Cerebellar nuclear complex (tissue), 1 donor: Measurements from ENCODE around the gene CCBE1.
"Not testable (repeated sequence)": the region's sequence is repeated elsewhere in the genome, so short reads cannot be mapped to it uniquely, and the experiment has no call there.

ENCODE experiments used
- DNase-seq, 2 experiments: peaks; one replicate each; lab custom pipeline; 2025; lab: John Stamatoyannopoulos, UW

The CCBE1 gene

GRCh38 chr18:59681521-59682004 is 15.7 kb downstream of the CCBE1 start:
- DNase-seq, result no peak

GRCh38 chr18:59681051-59681450 is 16.2 kb downstream of the CCBE1 start:
- DNase-seq, result no peak

DNA sequence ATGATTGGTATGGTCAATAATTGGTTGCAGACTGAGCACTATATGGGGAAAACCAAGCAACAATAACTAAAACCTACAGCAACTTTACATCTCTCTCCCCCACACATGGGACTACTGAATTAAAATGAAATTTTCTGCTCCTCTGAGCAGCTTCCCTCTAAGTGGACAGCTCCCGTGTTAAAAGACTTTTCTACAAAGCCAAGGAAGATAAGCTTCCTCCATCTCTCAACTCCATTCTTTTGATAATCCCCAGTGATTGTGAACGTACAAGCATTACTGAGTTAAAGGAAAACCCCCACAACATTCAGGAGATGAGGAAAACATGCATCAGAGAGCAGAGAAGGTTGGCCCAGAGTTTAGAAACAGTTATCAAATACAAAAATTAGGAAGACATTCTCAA is 21.9 kb downstream of the CCBE1 start:
- DNase-seq, result no peak

- DNase-seq, result no peak
Observed at GRCh38 chr18:59674903-59675270, 22.3 kb downstream of the CCBE1 start.

DNA sequence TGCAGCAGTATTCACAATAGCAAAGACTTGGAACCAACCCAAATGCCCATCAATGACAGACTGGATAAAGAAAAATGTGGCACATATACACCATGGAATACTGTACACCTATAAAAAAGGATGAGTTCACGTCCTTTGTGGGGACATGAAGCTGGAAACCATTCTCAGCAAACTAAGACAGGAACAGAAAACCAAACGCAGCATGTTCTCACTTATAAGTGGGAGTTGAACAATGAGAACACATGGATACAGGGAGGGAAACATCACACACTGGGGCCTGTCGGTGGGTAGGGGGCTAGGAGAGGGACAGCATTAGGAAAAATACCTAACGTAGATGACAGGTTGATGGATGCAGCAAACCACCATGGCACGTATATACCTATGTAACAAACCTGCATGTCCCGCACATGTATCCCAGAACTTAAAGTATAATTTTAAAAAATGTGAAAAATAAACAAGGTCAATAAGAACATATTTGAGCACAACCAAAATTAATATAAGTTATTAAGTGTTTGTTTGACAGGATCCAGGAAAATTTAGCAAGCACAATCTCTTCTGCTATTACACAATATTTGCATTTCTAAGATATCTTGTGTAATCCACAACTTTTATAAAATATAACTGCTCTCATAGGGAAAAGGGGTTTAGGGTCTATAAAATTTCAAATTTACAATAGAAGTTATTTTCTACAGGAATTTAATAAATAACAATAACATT is 22.9 kb downstream of the CCBE1 start:
- DNase-seq, result no peak

- DNase-seq, result no peak
Observed at GRCh38 chr18:59672235-59672711, 24.9 kb downstream of the CCBE1 start.

DNA sequence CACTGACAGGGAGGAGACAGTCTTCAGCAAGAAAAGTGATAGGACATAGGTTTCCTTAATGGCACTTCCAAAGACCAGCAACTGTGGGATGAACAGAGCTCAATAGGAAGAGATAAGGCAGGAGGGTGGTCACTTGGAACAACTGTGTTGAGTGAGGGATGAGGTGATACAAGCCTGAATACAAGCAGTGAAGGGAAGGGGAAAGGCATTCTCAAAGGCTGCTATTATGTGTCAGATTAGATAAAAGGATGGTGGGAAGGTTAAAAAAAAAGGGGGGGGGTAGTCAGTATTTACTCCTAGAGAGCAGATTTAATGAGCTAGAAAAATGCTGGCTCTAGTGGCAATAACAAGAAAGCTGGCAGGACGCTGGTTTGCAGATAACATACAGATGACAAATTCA is 25.7 kb downstream of the CCBE1 start:
- DNase-seq, result no peak

DNA sequence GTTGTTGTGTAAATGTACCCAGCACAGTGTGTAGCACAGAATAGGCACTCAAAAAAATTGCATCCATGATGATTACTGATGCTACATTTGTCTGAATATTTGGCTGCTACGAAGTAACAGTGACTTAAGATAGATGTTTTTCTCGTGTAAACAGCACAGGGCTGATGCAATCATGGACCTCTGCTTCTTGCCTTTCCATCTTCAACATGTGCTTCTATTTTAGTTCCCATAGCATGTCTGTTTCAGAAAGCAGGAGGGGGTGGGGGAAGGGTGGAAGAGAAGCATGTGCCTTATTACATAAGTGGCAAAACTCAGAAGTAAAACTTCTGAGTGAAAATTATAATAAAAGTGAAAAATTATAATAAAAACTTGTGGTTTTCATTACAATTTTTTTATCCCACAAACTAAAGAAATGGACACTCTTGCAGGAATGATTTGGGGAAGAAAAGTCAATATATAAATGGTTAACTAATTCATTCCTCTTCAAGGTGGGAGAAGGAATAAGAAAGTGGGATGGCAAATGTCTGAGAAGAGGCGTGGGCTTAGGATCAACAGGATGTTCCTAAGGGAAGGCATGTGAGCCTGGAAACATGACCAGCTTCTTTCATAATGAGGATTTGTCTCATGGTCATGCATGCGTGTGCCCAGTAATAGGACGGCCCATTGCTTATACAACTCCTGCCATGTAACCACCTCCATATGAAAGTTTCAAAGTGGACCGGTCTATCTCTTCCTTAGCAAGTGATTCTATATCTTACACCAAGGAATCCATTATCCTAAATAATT is 27.2 kb downstream of the CCBE1 start:
- no peak for DNase-seq

GRCh38 chr18:59667488-59667887 is 29.7 kb downstream of the CCBE1 start:
- DNase-seq, result no peak

DNA sequence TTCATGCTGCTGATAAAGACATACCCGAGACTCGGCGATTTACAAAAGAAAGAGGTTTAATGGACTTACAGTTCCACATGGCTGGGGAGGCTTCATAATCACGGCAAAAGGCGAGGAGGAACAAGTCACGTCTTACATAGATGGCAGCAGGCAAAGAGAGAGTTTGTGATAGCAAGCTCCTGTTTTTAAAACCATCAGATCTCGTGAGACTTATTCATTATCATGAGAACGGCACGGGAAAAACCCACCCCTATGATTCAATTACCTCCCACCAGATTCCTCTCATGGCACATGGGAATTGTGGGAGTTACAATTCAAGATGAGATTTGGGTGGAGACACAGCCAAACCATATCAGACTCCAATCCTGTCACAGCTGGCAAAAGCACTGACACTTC is 31.2 kb downstream of the CCBE1 start:
- DNase-seq, result not testable (repeated sequence)

DNA sequence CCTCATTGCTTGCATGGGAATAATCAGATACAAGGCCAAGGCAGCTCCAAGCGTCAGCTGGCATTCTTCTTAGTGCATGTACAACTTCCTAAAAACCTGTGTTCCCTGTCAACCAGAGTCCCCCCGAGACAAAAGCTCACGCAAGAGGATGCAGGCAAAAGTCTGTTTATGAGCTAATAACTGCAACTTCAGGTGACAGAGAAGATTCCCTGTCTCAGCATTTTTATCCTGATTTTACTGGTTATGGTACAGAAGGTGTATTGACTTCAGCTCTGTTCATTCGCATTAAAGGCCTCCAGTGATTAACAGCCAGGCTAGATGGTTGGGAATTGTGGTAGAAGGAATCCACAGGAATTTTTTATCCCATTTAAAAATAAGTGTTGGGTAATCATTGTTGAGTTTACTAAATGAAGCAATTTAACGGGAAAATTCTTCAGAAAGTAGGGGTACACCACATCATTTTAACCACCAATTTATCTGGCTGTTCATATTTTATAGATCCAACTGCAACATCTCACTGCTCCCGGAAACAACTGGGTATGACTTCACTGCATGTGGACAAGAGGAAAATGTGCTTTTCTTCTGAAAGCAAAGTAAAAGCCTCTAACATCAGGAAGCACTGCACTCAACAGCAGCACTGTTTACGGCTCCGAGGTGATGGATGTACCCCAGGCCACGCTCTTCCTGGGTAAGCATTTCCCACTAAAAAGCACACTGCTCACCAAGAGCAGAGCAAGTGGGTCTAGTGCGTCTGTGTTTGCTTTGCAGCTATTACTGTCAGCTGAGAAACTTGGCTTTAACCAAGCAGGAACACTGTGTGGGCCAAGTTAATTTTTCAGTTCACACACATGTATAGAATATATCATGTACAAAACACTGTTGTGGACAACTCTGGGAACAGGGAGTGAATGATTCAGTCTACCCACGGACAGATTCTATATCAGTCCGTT is 31.9 kb downstream of the CCBE1 start:
- DNase-seq, result no peak

GRCh38 chr18:59664329-59664728 is 32.9 kb downstream of the CCBE1 start:
- no peak for DNase-seq

GRCh38 chr18:59663096-59663495 is 34.1 kb downstream of the CCBE1 start:
- DNase-seq, result no peak

DNA sequence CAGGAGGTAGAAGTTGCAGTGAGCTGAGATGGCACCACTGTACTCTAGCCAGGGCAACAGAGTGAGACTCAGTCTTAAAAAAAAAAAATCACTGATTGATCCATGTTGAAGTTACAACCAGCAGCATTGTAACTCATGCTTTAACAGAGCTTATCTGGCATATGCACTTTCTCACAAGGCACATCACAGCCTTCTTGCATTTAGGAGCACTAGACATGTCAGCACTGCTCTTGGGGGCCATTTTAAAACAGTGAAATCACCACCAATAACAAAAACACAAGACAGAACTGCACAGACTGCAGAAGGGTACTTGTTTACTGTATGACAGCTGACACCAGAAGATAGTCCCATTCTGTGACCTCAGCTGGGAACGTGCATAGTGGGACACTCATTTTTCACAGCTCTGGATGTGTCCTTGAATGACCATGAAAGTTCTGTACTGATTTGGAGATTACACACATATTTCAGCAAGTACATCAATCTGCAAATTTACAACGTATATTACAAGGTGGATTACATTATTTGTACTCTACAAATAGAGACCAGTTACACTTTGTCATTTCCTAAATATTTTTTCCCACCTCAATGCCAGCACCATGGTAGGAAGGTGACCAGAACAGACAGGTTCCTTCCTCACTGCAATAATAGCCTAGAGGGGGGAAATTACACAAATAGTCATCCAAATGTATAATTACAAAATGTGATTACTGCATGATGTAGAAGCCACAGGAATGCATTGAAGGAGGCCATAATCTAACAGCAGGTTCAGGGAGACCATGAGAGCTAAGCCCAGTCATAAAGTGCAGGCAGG is 35.1 kb downstream of the CCBE1 start:
- no peak for DNase-seq

GRCh38 chr18:59660786-59661743 is 36.2 kb downstream of the CCBE1 start:
- DNase-seq, result no peak

DNA sequence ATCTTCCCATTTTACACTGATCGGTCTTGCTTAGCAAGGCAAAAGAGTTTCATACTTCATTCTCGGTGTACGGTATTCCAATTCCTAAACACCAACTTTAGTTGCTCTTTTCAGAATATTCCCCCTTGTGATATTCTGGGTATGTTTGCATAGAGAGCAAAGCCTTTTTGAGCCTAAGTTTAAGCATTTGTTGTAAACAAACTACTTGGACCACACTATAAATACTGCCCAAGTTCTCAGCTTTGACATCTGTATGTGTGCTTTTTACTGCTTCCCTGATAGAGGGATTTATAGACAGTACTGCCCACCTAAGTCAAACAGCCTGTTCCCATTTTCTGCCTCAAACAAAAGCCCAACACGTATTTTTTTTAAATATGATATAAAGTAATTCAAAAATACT is 36.9 kb downstream of the CCBE1 start:
- DNase-seq, result no peak

DNA sequence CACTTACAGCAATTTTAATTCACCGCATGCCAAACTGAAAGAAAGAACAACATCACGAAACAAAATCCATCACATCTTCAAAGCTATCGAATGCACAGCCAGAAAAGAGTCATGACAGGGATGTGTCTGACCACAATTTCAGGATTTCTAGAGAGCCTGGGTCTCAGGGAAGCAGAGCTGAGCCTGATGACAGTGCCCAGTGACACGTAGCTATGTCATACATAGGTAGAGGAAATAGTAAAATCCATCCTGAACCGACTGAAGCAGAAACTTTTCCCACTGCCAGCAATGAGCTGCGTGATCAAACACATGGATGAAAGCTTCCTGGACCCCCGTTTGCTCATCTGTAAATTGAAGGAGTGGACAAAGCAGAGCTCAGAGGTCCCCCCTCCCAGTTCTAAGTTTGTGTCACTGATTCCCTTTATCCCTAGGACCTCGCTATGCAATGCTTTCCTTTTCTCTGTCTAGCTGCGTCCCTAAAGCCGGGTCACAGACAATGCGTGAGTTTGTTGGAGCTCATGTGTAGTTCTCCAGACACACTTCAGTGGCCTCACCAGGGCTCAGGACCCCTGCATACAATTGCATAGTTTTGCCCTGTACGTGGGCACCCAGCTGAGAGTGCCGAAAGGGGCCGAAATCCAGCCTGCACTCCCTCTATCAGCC is 37.6 kb downstream of the CCBE1 start:
- no peak for DNase-seq

DNA sequence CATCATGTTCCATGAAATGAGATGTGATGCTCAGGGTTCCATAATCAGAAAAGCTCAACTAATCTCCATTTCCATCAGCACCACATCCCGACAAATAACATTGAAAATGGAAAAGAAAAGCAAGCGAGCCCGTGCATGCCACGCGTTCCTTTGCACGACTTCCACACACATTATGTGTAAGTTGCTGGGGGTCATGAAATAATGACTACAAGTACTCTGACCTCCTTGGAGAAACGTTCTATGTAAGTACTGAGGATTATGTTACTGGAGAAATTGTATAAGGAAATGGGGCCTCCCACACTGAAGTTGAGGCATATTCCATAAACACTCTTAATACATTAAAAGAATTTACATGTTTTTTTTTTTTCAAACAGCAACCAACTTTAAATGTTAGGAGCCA is 38.3 kb downstream of the CCBE1 start:
- no peak for DNase-seq

- DNase-seq, result no peak
Observed at GRCh38 chr18:59657012-59657411, 40.2 kb downstream of the CCBE1 start.
